KMS-11 (cell line): ENCODE measurements around the gene NUB1.

Experiments used
- H2AFZ ChIP-seq: fragments of 200-600 bp; sonication (generic); 2 replicates; pipeline ENCODE4 v1.6.1; 2016; ENCODE audit warnings: antibody characterized with exemption, mixed run types, low read depth
- H3K27ac ChIP-seq: fragments of 200-600 bp; sonication (generic); 2 replicates; pipeline ENCODE4 v1.6.1; 2016; ENCODE audit warnings: mild to moderate bottlenecking, mixed run types
- H3K27me3 ChIP-seq: fragments of 200-600 bp; sonication (generic); 2 replicates; pipeline ENCODE4 v1.6.1; 2017; ENCODE audit warnings: mild to moderate bottlenecking, low read depth, mixed run types, moderate library complexity; ENCODE audit not compliant: insufficient read depth
- H3K36me3 ChIP-seq: fragments of 200-600 bp; sonication (generic); 2 replicates; pipeline ENCODE4 v1.6.1; 2017; ENCODE audit warnings: mild to moderate bottlenecking, mixed run types; ENCODE audit not compliant: insufficient read depth
- H3K4me1 ChIP-seq: fragments of 200-600 bp; sonication (generic); 2 replicates; pipeline ENCODE4 v1.6.1; 2016; ENCODE audit warnings: mild to moderate bottlenecking, low read depth, mixed run types; ENCODE audit not compliant: poor library complexity, severe bottlenecking
- H3K4me2 ChIP-seq: fragments of 200-600 bp; sonication (generic); 2 replicates; pipeline ENCODE4 v1.7.0; 2016; ENCODE audit warnings: mild to moderate bottlenecking, mixed run types
- H3K4me3 ChIP-seq: fragments of 200-600 bp; sonication (generic); IDR thresholded peaks from 2 replicates; pipeline ENCODE4 v1.6.1; 2017; ENCODE audit warnings: low read depth, low read length, mixed read lengths; ENCODE audit not compliant: insufficient read depth
- H3K79me2 ChIP-seq: fragments of 200-600 bp; sonication (generic); 2 replicates; pipeline ENCODE4 v1.6.1; 2016; ENCODE audit warnings: low read depth, mixed run types; ENCODE audit not compliant: insufficient read depth
- H3K9ac ChIP-seq: fragments of 200-600 bp; sonication (generic); 2 replicates; pipeline ENCODE4 v1.6.1; 2016; ENCODE audit warnings: mild to moderate bottlenecking, mixed run types
- H4K20me1 ChIP-seq: fragments of 200-600 bp; sonication (generic); 2 replicates; pipeline ENCODE4 v1.6.1; 2016; ENCODE audit warnings: mild to moderate bottlenecking, mixed run types; ENCODE audit not compliant: insufficient read depth
- TF ChIP-seq, protein P1 (sequence below): fragments of 200-600 bp; sonication (generic); conservative IDR thresholded peaks from 2 replicates; pipeline ENCODE4 v1.6.1; 2017; ENCODE audit warnings: low read depth, mild to moderate bottlenecking, antibody characterized with exemption, low read length, moderate library complexity, mixed read lengths

NUB1 gene

GRCh38 chr7:151314401-151314800 is 27.2 kb upstream of the NUB1 start:
- Histone ChIP-seq H4K20me1 (no peaks in the 10 kb centered on the region), H3K4me2 (no peak overlapping the region), H3K79me2 (no peaks in the 10 kb centered on the region), H3K4me1 (no peaks in the 10 kb centered on the region), H3K27me3 (no peaks in the 10 kb centered on the region), H2AFZ (no peak overlapping the region), H3K9ac (no peak overlapping the region), H3K36me3 (no peaks in the 10 kb centered on the region), H3K4me3 (no peak overlapping the region), H3K27ac (no peak overlapping the region)
- TF ChIP-seq, protein P1, sequence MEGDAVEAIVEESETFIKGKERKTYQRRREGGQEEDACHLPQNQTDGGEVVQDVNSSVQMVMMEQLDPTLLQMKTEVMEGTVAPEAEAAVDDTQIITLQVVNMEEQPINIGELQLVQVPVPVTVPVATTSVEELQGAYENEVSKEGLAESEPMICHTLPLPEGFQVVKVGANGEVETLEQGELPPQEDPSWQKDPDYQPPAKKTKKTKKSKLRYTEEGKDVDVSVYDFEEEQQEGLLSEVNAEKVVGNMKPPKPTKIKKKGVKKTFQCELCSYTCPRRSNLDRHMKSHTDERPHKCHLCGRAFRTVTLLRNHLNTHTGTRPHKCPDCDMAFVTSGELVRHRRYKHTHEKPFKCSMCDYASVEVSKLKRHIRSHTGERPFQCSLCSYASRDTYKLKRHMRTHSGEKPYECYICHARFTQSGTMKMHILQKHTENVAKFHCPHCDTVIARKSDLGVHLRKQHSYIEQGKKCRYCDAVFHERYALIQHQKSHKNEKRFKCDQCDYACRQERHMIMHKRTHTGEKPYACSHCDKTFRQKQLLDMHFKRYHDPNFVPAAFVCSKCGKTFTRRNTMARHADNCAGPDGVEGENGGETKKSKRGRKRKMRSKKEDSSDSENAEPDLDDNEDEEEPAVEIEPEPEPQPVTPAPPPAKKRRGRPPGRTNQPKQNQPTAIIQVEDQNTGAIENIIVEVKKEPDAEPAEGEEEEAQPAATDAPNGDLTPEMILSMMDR, result no peak

DNA sequence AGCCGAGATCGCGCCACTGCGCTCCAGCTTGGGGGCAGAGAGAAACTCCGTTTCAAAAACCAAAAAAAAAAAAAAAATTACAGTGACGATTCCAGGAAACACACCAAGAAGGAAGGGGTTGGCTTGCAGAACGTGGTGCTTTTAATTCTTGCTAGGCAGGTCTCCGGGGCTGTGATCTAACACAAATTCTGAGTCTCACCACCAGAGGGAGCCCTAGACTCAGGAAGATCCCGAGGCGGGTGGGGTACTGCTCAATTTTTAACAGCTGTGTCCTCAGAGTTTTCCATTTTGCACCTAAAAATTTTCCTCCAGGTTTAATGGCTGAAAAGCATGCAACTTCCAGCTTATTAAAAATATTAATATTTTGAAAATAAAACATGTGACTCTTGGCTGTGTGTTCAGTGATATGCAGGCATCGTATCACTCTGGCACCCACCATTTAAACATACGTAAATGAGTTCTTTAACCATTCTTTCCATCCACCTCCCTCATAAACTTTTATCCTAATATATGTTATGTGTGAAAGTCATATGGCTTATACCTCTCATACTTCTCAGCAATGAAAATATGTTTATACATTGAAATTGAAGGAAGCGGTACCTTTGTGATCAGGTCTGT is 26.5 kb upstream of the NUB1 start:
- no peak overlapping the region for H3K9ac ChIP-seq
- no peak overlapping the region for H3K27ac ChIP-seq
- H3K27me3 ChIP-seq, result no peaks in the 10 kb centered on the region
- TF ChIP-seq, protein P1, result peak; percentile 93
- H4K20me1 ChIP-seq, result no peaks in the 10 kb centered on the region
- no peaks in the 10 kb centered on the region for H3K79me2 ChIP-seq
- no peaks in the 10 kb centered on the region for H3K36me3 ChIP-seq
- no peak overlapping the region for H3K4me3 ChIP-seq
- no peak overlapping the region for H3K4me2 ChIP-seq
- H3K4me1 ChIP-seq, result no peaks in the 10 kb centered on the region
- no peak overlapping the region for H2AFZ ChIP-seq

GRCh38 chr7:151316896-151317295 is 24.7 kb upstream of the NUB1 start:
- Histone ChIP-seq H3K4me2 (no peak overlapping the region), H3K36me3 (no peaks in the 10 kb centered on the region), H3K27me3 (no peaks in the 10 kb centered on the region), H3K79me2 (no peaks in the 10 kb centered on the region), H2AFZ (no peak overlapping the region), H3K4me1 (no peaks in the 10 kb centered on the region), H3K4me3 (no peak overlapping the region), H4K20me1 (no peaks in the 10 kb centered on the region), H3K27ac (no peak overlapping the region), H3K9ac (no peak overlapping the region)
- TF ChIP-seq, protein P1, result no peak

DNA sequence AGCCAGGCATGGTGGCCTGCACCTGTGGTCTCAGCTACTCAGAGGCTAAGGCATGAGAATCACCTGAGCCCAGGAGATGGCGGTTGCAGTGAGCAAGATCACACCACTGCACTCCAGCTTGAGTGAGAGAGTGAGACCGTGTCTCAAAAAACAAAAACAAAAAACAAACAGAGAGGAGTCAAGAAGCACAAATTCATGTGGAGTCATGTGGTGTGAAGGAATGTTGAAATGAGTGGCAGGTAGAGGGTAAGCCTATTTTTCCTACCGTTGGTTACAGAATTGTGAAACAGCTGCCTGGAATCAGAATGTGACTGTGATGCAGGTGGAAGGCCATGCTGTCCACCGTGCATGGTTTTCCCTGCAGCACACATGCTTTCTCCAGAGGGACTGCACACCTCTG is 23.7 kb upstream of the NUB1 start:
- TF ChIP-seq, protein P1, result no peak
- Histone ChIP-seq H3K4me3 (no peak overlapping the region), H3K4me1 (no peaks in the 10 kb centered on the region), H2AFZ (no peak overlapping the region), H3K27me3 (no peaks in the 10 kb centered on the region), H3K4me2 (no peak overlapping the region), H3K79me2 (no peaks in the 10 kb centered on the region), H4K20me1 (no peaks in the 10 kb centered on the region), H3K36me3 (no peaks in the 10 kb centered on the region), H3K9ac (no peak overlapping the region), H3K27ac (no peak overlapping the region)
